Activated CD4-positive, alpha-beta memory T cell treated with anti-CD3 and anti-CD28 coated beads, Interleukin-2, amount 10 ng/mL, durations not matched to agents 7 days and 5 days (primary cell): ENCODE measurements around the gene SCTR. TPM values are rescaled to one million over a fixed set of nuclear protein-coding genes. Genes with fewer than 3 reads are reported as not detected.

ENCODE experiments used
- CTCF ChIA-PET: fragments of 350-600 bp; sonication (Branson Sonifier 250); formaldehyde crosslinking; loops from one replicate; lab custom pipeline; 2021; ENCODE audit warnings: antibody characterized with exemption, inconsistent platforms; lab: Charles Lee
- POLR2A ChIA-PET: fragments of 350-600 bp; sonication (Branson Sonifier 250); formaldehyde crosslinking; loops from one replicate; lab custom pipeline; 2021; ENCODE audit warnings: antibody characterized with exemption; lab: Charles Lee
- DNase-seq: peaks from one replicate; pipeline ENCODE4 v3.0.0-alpha.2; 2020
- H3K27ac Mint-ChIP-seq: one replicate; pipeline ENCODE4 v1.8.0; 2021; ENCODE audit warnings: mild to moderate bottlenecking, mixed read lengths
- H3K27me3 Mint-ChIP-seq: one replicate; pipeline ENCODE4 v1.8.0; 2021; ENCODE audit warnings: mixed read lengths
- H3K36me3 Mint-ChIP-seq: one replicate; pipeline ENCODE4 v1.8.0; 2021; ENCODE audit warnings: low read depth, mixed read lengths
- H3K4me1 Mint-ChIP-seq: one replicate; pipeline ENCODE4 v1.8.0; 2021; ENCODE audit warnings: mixed read lengths
- H3K4me3 Mint-ChIP-seq: one replicate; pipeline ENCODE4 v1.8.0; 2021; ENCODE audit warnings: mild to moderate bottlenecking, mixed read lengths
- H3K9me3 Mint-ChIP-seq: one replicate; pipeline ENCODE4 v1.8.0; 2021; ENCODE audit warnings: mixed read lengths
- total RNA-seq, 2 experiments: library from RNA; stranded (reverse); gene quantifications; one replicate each; pipeline ENCODE4 v1.2.3, GENCODE V29; 2021

The SCTR gene
- total RNA-seq, 2 experiments from 2014 or later, result not detected

- Mint-ChIP-seq H3K4me1 (no peaks in the 10 kb centered on the region), H3K9me3 (no peaks in the 10 kb centered on the region), H3K27ac (no peak overlapping the region), H3K36me3 (no peaks in the 10 kb centered on the region), H3K27me3 (peaks cover 46% of the 10 kb centered on the region), H3K4me3 (no peak overlapping the region)
- ChIA-PET POLR2A (no interaction called here), CTCF (no interaction called here)
- no peak for DNase-seq
Measured at GRCh38 chr2:119422360-119423107, 101.7 kb downstream of the SCTR start.

DNA sequence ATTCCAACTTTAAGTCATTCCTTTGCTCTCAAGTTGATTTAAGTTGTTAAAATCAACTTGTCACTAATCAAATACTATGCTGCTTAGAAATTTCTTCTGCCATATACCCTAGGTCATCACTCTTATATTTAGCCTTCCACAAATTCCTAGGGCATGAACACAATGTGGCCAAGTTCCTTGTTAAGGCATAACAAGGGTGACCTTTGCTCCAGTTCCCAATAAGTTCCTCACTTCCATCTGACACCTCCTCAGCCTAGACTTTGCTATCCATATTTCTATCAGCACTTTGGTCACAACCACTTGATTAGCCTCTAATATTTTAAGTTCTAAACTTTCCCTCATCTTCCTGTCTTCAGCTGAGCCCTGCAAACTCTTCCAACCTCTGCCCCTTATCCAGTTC is 102.5 kb downstream of the SCTR start:
- ChIA-PET CTCF (no interaction called here), POLR2A (no interaction called here)
- no peak for DNase-seq
- H3K4me3 Mint-ChIP-seq, result no peak overlapping the region
- H3K4me1 Mint-ChIP-seq, result no peaks in the 10 kb centered on the region
- H3K36me3 Mint-ChIP-seq, result no peaks in the 10 kb centered on the region
- peaks cover 42% of the 10 kb centered on the region for H3K27me3 Mint-ChIP-seq
- H3K9me3 Mint-ChIP-seq, result no peaks in the 10 kb centered on the region
- no peak overlapping the region for H3K27ac Mint-ChIP-seq

GRCh38 chr2:119421304-119421703 is 103.0 kb downstream of the SCTR start:
- no peak overlapping the region for H3K4me3 Mint-ChIP-seq
- ChIA-PET POLR2A (no interaction called here), CTCF (no interaction called here)
- no peaks in the 10 kb centered on the region for H3K9me3 Mint-ChIP-seq
- no peaks in the 10 kb centered on the region for H3K36me3 Mint-ChIP-seq
- H3K4me1 Mint-ChIP-seq, result no peaks in the 10 kb centered on the region
- no peak for DNase-seq
- no peak overlapping the region for H3K27ac Mint-ChIP-seq
- H3K27me3 Mint-ChIP-seq, result peaks cover 38% of the 10 kb centered on the region

DNA sequence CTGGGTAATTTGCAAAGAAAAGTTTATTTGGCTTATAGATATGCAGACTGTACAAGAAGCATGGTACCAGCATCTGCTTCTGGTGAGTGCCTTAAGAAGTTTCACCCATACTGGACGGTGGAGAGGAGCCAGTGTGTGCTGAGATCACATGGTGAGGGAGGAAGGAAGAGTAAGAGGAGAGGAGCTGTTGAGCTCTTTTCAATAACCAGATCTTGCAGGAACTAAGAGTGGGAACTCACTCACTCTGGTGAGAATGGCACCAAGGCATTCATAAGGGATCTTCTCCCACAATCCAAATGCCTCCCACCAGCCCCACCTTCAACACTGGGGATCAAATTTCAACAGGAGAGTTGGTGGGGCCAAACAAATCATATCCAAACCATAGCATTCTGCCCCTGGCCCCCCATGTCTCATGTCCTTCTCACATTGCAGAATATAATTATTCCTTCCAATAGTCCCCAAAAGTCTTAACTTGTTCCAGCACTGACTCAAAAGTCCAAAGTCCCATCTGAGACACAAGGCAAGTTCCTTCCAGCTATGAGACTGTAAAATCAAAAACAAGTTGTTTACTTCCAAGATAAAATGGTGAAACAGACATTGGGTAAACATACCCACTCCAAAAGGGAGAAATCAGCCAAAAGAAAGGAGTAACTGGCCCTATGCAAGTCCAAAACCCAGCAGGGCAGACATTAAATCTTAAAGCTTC is 104.3 kb downstream of the SCTR start:
- Mint-ChIP-seq H3K27me3 (peaks cover 37% of the 10 kb centered on the region), H3K36me3 (no peaks in the 10 kb centered on the region), H3K4me1 (no peaks in the 10 kb centered on the region), H3K4me3 (no peak overlapping the region), H3K9me3 (no peaks in the 10 kb centered on the region), H3K27ac (no peak overlapping the region)
- CTCF ChIA-PET, result no interaction called here
- POLR2A ChIA-PET, result no interaction called here
- DNase-seq, result no peak

DNA sequence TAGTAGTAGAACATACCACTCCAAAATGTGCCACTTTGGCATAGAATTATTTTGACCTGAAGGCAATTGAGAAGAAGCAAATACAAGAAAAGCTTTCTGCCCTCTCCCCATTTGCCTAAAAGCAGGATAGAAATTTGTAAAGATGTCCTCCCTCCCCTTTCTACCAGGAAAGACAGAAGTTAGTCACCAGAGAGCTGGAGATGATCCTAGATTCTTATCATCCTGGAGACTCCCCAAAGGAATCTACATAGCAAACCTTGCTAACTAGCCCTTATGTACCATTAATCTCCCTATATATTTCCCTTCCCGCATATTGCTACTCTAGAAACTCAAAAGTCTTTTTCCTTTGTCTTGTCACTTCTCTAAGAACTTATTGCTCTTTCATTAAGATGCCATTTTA is 105.2 kb downstream of the SCTR start:
- Mint-ChIP-seq H3K4me3 (no peak overlapping the region), H3K36me3 (no peaks in the 10 kb centered on the region), H3K27ac (no peak overlapping the region), H3K4me1 (no peaks in the 10 kb centered on the region), H3K27me3 (peaks cover 40% of the 10 kb centered on the region), H3K9me3 (no peaks in the 10 kb centered on the region)
- ChIA-PET POLR2A (no interaction called here), CTCF (no interaction called here)
- DNase-seq, result no peak

DNA sequence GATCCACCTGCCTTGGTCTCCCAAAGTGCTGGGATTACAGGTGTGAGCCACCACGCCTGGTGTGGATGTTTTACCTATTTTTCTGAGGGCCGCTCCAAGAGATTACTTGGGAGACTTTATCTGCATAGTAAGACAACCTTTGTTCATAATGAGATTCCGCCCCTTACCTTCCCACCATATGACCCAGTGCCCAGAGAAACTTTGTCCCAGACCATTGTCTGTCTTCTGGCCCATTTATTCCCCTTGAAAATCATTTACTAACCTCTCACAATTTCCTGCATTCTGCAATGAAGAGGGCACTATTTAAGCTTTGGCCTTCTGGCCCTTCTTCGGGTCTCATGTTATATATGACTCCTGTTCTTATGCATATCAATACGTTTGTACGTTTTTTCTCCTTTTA is 106.4 kb downstream of the SCTR start:
- H3K27ac Mint-ChIP-seq, result no peak overlapping the region
- DNase-seq, result no peak
- ChIA-PET CTCF (interaction anchor here (0.7 kb wide), 1 partner anchor 1155 kb away, joined by 3 read pairs; no protein-coding TSS in a partner anchor), POLR2A (no interaction called here)
- no peak overlapping the region for H3K4me3 Mint-ChIP-seq
- H3K4me1 Mint-ChIP-seq, result no peaks in the 10 kb centered on the region
- H3K36me3 Mint-ChIP-seq, result no peaks in the 10 kb centered on the region
- H3K9me3 Mint-ChIP-seq, result no peaks in the 10 kb centered on the region
- peaks cover 38% of the 10 kb centered on the region for H3K27me3 Mint-ChIP-seq

- CTCF ChIA-PET, result no interaction called here
- no peak overlapping the region for H3K27ac Mint-ChIP-seq
Measured at GRCh38 chr2:119416299-119416923, 107.9 kb downstream of the SCTR start.

DNA sequence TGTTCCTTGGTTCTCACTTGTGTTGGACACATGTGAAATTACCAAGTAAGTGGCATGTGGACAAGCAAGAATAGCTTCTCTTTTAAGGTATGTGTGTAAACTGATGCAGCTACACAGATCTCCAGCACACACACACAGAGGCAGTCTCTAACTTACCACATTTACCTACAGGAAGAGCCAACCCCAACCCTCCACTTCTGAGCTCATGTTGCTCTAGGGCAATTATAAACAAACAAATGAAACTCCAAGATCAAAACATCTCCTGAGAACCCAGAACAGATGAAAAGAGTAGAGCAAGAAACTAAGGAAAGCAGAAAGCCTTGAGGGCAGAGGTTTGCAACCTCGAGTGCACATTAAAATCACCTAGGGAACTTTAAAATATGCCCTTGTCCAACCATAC is 108.7 kb downstream of the SCTR start:
- DNase-seq, result no peak
- Mint-ChIP-seq H3K27me3 (peaks cover 32% of the 10 kb centered on the region), H3K27ac (no peak overlapping the region)

More at GRCh38 chr2:119416299-119416923, 107.9 kb downstream of the SCTR start:
- H3K4me3 Mint-ChIP-seq, result no peak overlapping the region
- no peaks in the 10 kb centered on the region for H3K36me3 Mint-ChIP-seq
- no peaks in the 10 kb centered on the region for H3K4me1 Mint-ChIP-seq
- POLR2A ChIA-PET, result no interaction called here
- H3K9me3 Mint-ChIP-seq, result no peaks in the 10 kb centered on the region
- H3K27me3 Mint-ChIP-seq, result peaks cover 32% of the 10 kb centered on the region
- DNase-seq, result no peak

DNA sequence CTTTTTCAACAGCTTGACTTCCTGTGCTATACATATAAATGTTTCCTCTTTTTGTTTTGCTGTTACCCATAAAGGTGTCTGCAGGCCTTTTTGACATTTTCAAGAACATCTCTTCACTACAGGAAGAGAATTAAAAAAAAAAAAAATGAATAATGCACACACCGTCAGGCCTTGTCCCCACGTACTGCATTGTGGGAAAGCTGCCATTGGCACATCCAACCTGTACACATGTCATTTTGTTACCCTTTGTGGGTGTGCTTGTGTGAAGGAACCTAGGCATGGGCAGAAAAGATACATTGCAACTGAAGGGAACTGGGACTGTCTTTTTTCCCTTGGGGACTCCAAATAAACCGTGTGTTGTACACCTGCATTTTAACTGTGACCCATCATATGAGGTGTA is 109.4 kb downstream of the SCTR start:
- Mint-ChIP-seq H3K36me3 (no peaks in the 10 kb centered on the region), H3K27me3 (peaks cover 32% of the 10 kb centered on the region), H3K4me3 (no peak overlapping the region), H3K9me3 (no peaks in the 10 kb centered on the region), H3K4me1 (no peaks in the 10 kb centered on the region), H3K27ac (no peak overlapping the region)
- ChIA-PET CTCF (no interaction called here), POLR2A (no interaction called here)
- DNase-seq, result no peak

More for the DNA sequence above, 108.7 kb downstream of the SCTR start:
- ChIA-PET CTCF (no interaction called here), POLR2A (no interaction called here)
- Mint-ChIP-seq H3K4me1 (no peaks in the 10 kb centered on the region), H3K4me3 (no peak overlapping the region), H3K36me3 (no peaks in the 10 kb centered on the region), H3K9me3 (no peaks in the 10 kb centered on the region)

DNA sequence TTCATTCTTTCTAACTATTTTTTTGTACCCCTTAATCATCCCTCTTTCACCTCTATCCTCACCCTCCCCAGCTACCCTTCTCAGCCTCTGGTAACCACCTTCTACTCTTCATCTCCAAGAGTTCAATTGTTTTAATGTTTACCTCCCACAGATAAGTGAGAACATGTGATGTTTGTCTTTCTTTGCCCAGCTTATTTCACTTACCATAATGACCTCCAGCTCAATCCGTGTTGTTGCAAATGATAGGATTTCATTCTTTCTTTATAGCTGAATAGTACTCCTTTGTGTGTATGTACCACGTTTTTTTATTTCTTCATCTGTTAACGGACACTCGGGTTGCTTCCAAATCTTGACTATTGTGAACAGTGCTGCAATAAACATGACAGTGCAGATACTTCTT is 114.8 kb downstream of the SCTR start:
- no peak overlapping the region for H3K4me3 Mint-ChIP-seq
- H3K27me3 Mint-ChIP-seq, result peaks cover 18% of the 10 kb centered on the region
- no peak for DNase-seq
- no peaks in the 10 kb centered on the region for H3K36me3 Mint-ChIP-seq
- ChIA-PET POLR2A (no interaction called here), CTCF (interaction anchor here (0.6 to 2.0 kb wide), 2 partner anchors 45 to 67 kb away, joined by 3 to 6 read pairs; no protein-coding TSS in a partner anchor)
- no peaks in the 10 kb centered on the region for H3K4me1 Mint-ChIP-seq
- no peaks in the 10 kb centered on the region for H3K9me3 Mint-ChIP-seq
- H3K27ac Mint-ChIP-seq, result no peak overlapping the region

DNA sequence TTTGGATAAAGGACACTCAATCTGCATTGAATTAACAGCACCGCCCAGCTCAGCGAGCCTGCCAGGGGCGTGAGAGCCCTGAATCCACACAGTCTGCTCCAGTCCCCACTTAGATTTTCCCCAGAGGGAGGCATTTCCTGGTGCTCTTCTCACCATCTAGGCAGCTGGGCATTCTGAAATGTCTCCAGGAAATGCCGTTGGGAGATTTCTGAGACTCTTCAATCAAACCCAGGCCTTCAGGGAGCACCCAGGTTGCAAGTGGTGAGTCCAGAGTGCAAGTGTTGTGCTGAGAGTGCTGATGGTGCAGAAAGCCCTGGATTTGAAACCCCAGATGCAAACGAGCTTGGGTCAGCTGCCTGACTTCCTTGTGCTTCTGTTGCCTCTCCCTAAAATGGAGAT is 116.1 kb downstream of the SCTR start:
- Mint-ChIP-seq H3K27ac (no peak overlapping the region), H3K27me3 (peaks cover 13% of the 10 kb centered on the region), H3K4me3 (no peak overlapping the region), H3K9me3 (no peaks in the 10 kb centered on the region), H3K4me1 (no peaks in the 10 kb centered on the region), H3K36me3 (no peaks in the 10 kb centered on the region)
- ChIA-PET CTCF (interaction anchor here (1.4 to 1.5 kb wide), 2 partner anchors 41 to 68 kb away, joined by 3 to 10 read pairs; partner anchors contain the start of genes C2orf76 and DBI), POLR2A (no interaction called here)
- no peak for DNase-seq

DNA sequence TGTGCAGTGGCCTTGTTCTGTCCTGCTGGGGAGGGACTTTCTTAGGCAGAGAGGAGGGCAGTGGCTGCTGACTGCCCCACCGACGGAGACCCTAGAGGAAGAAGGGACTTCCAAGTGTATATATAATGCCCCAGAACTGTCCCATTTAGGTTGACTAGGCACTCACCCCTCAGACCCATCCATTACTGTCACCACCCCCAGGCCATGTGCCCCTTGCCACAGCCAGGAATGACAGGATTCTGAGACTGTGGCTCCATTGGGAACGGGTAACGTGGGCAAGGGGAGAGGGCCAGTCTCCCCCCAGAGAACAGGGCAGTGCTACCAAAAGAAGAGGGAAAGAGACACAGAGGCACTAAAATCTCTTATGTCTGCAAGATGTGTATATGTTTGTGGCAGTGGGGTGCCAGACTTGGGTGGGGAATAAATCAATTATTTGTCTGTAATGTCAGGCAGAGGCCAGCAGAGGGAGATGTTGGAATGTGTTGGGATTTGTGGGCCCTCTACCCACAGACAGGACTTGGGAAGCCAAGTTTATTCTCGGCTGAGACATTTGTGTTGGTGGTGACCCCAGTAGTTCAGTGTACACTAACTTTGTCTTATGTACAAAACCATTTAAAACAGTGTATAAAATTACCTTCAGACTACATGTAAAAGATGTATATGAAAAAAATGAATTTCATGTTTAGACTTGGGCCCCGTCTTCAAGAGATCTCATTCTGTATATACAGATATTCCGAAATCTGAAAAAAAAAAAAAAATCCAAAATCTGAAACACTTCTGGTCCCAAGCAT is 116.7 kb downstream of the SCTR start:
- ChIA-PET POLR2A (no interaction called here), CTCF (interaction anchor here (1.4 to 1.5 kb wide), 2 partner anchors 41 to 68 kb away, joined by 3 to 10 read pairs; partner anchors contain the start of genes C2orf76 and DBI)
- peaks cover 11% of the 10 kb centered on the region for H3K27me3 Mint-ChIP-seq
- H3K27ac Mint-ChIP-seq, result no peak overlapping the region
- H3K4me3 Mint-ChIP-seq, result no peak overlapping the region
- no peaks in the 10 kb centered on the region for H3K4me1 Mint-ChIP-seq
- H3K36me3 Mint-ChIP-seq, result no peaks in the 10 kb centered on the region
- H3K9me3 Mint-ChIP-seq, result no peaks in the 10 kb centered on the region
- DNase-seq, result no peak
